ENCODE results near the gene HSD17B10. TPM values are rescaled to one million over a fixed set of nuclear protein-coding genes. Genes with fewer than 3 reads are reported as not detected.

HSD17B10 gene
- total RNA-seq, 1 donor from 2014 or later = 99.2 TPM

GRCh38 chrX:53395605-53396298, 38.4 kb downstream of the HSD17B10 start:
- H3K4me3 ChIP-seq (ENCODE audit: low read depth, low read length) = no peak overlapping the region
- TF ChIP-seq, protein P1, sequence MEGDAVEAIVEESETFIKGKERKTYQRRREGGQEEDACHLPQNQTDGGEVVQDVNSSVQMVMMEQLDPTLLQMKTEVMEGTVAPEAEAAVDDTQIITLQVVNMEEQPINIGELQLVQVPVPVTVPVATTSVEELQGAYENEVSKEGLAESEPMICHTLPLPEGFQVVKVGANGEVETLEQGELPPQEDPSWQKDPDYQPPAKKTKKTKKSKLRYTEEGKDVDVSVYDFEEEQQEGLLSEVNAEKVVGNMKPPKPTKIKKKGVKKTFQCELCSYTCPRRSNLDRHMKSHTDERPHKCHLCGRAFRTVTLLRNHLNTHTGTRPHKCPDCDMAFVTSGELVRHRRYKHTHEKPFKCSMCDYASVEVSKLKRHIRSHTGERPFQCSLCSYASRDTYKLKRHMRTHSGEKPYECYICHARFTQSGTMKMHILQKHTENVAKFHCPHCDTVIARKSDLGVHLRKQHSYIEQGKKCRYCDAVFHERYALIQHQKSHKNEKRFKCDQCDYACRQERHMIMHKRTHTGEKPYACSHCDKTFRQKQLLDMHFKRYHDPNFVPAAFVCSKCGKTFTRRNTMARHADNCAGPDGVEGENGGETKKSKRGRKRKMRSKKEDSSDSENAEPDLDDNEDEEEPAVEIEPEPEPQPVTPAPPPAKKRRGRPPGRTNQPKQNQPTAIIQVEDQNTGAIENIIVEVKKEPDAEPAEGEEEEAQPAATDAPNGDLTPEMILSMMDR (conservative IDR thresholded peaks at IDR 0.05; ENCODE audit: low read depth, low read length) = peak; percentile 22
- DNase-seq (ENCODE audit: low read depth) = no peak

GRCh38 chrX:53383376-53384076, 50.6 kb downstream of the HSD17B10 start:
- DNase-seq (ENCODE audit: low read depth) = no peak
- TF ChIP-seq, protein P1 (conservative IDR thresholded peaks at IDR 0.05; ENCODE audit: low read depth, low read length) = no peak
- H3K4me3 ChIP-seq (ENCODE audit: low read depth, low read length) = no peak overlapping the region

Other genes with a start within 250 kb of the HSD17B10 start
- gene KDM5C, start 209.2 kb downstream of the HSD17B10 start, total RNA-seq = 39.2 and 60.0 TPM in 2 replicates
- gene IQSEC2, start 152.8 kb downstream of the HSD17B10 start, total RNA-seq = 3.9 and 4.5 TPM in 2 replicates
- gene SMC1A, start 11.7 kb downstream of the HSD17B10 start, total RNA-seq = 40.0 and 45.1 TPM in 2 replicates
- 0.07 and 0.92 TPM in 2 replicates for gene RIBC1, start 11.5 kb downstream of the HSD17B10 start, total RNA-seq

Data from epithelial cell of proximal tubule (primary cell).